NOMO-1 treated with DMSO at 0.1 percent for 48 hours (cell line): ENCODE results near the gene SDR42E1.
A peak's percentile ranks its signal among the peaks of the same experiment; 100 is the strongest.

Source experiments
- DNase-seq: peaks from one replicate; lab custom pipeline; 2025; ENCODE audit not compliant: unreplicated experiment; lab: John Stamatoyannopoulos, UW

The SDR42E1 gene

GRCh38 chr16:81940781-81941560 lies 70.3 kb downstream of the SDR42E1 start:
- peak; percentile 54 for DNase-seq

GRCh38 chr16:81939164-81940056 lies 71.9 kb downstream of the SDR42E1 start:
- DNase-seq, result no peak
